ENCODE results near the gene FANCC.

The FANCC gene

GRCh38 chr9:95190413-95190812 is 127.1 kb downstream of the FANCC start:
- DNase-seq (ENCODE audit: low read depth), result no peak

- DNase-seq (ENCODE audit: low read depth), result no peak
These were observed 128.0 kb downstream of the FANCC start for GRCh38 chr9:95189251-95190098.

- no peak for DNase-seq (ENCODE audit: low read depth)
These were observed 129.1 kb downstream of the FANCC start for GRCh38 chr9:95188459-95188858.

GRCh38 chr9:95185956-95186355 is 131.6 kb downstream of the FANCC start:
- DNase-seq (ENCODE audit: low read depth), result no peak

GRCh38 chr9:95182854-95183563 is 134.5 kb downstream of the FANCC start:
- no peak for DNase-seq (ENCODE audit: low read depth)

- DNase-seq (ENCODE audit: low read depth), result no peak
These were observed 135.7 kb downstream of the FANCC start for GRCh38 chr9:95181835-95182234.

GRCh38 chr9:95181226-95181818 is 136.2 kb downstream of the FANCC start:
- no peak for DNase-seq (ENCODE audit: low read depth)

- no peak for DNase-seq (ENCODE audit: low read depth)
These were observed 139.9 kb downstream of the FANCC start for GRCh38 chr9:95177617-95178016.

GRCh38 chr9:95176755-95177319 is 140.7 kb downstream of the FANCC start:
- DNase-seq (ENCODE audit: low read depth), result no peak

- no peak for DNase-seq (ENCODE audit: low read depth)
These were observed 142.0 kb downstream of the FANCC start for GRCh38 chr9:95175523-95175922.

GRCh38 chr9:95174038-95174437 is 143.5 kb downstream of the FANCC start:
- no peak for DNase-seq (ENCODE audit: low read depth)

GRCh38 chr9:95171596-95171995 is 145.9 kb downstream of the FANCC start:
- no peak for DNase-seq (ENCODE audit: low read depth)

GRCh38 chr9:95171001-95171400 is 146.5 kb downstream of the FANCC start:
- no peak for DNase-seq (ENCODE audit: low read depth)

GRCh38 chr9:95167998-95168397 is 149.5 kb downstream of the FANCC start:
- DNase-seq (ENCODE audit: low read depth), result peak; percentile 17

- DNase-seq (ENCODE audit: low read depth), result no peak
These were observed 152.5 kb downstream of the FANCC start for GRCh38 chr9:95165004-95165403.

GRCh38 chr9:95157481-95158151 is 159.9 kb downstream of the FANCC start:
- DNase-seq (ENCODE audit: low read depth), result no peak

- no peak for DNase-seq (ENCODE audit: low read depth)
These were observed 161.4 kb downstream of the FANCC start for GRCh38 chr9:95156074-95156473.

GRCh38 chr9:95155220-95155619 is 162.3 kb downstream of the FANCC start:
- DNase-seq (ENCODE audit: low read depth), result no peak

- no peak for DNase-seq (ENCODE audit: low read depth)
These were observed 166.6 kb downstream of the FANCC start for GRCh38 chr9:95150903-95151302.

GRCh38 chr9:95148208-95148520 is 169.3 kb downstream of the FANCC start:
- no peak for DNase-seq (ENCODE audit: low read depth)

GRCh38 chr9:95147452-95148207 is 169.9 kb downstream of the FANCC start:
- DNase-seq (ENCODE audit: low read depth), result no peak

All from activated T-cell treated with anti-CD3 and anti-CD28 coated beads for 1 hour (primary cell).